GM23338 (cell line): ENCODE data around the gene TBCB. TPM values are rescaled to one million over a fixed set of nuclear protein-coding genes. Genes with fewer than 3 reads are reported as not detected.

Source experiments
- ATAC-seq: fragments of 200-7000 bp; cut with Tn5 transposase; 3 replicates; pipeline ENCODE4 v1.9.1; 2020
- DNase-seq: peaks from one replicate; pipeline ENCODE4 v3.0.0-alpha.2; 2015; ENCODE audit warnings: low spot score
- H2AFZ ChIP-seq: fragments of 200-600 bp; sonication (generic); 2 replicates; pipeline ENCODE4 v1.8.0; 2016; ENCODE audit warnings: antibody characterized with exemption, mild to moderate bottlenecking, moderate library complexity
- H3F3A ChIP-seq: fragments of 200-600 bp; sonication (generic); replicated peaks from 2 replicates; pipeline ENCODE4 v1.8.0; 2017; ENCODE audit warnings: antibody characterized with exemption, mixed run types, low read depth
- H3K27ac ChIP-seq: fragments of 200-600 bp; sonication (generic); 2 replicates; pipeline ENCODE4 v1.6.1; 2016; ENCODE audit warnings: low read depth
- H3K27me3 ChIP-seq: fragments of 200-600 bp; sonication (generic); 2 replicates; pipeline ENCODE4 v1.8.0; 2016; ENCODE audit warnings: mild to moderate bottlenecking, mixed run types, moderate library complexity; ENCODE audit not compliant: insufficient read depth
- H3K36me3 ChIP-seq: fragments of 200-600 bp; sonication (generic); 2 replicates; pipeline ENCODE4 v1.8.0; 2016; ENCODE audit warnings: mild to moderate bottlenecking; ENCODE audit not compliant: insufficient read depth
- H3K4me1 ChIP-seq: fragments of 200-600 bp; sonication (generic); 2 replicates; pipeline ENCODE4 v1.8.0; 2016; ENCODE audit warnings: mild to moderate bottlenecking, moderate library complexity; ENCODE audit not compliant: insufficient read depth
- H3K4me2 ChIP-seq: fragments of 200-600 bp; sonication (generic); 2 replicates; pipeline ENCODE4 v1.7.1; 2017; ENCODE audit warnings: mixed run types
- H3K4me3 ChIP-seq: fragments of 200-600 bp; sonication (generic); 2 replicates; pipeline ENCODE4 v1.6.1; 2016; ENCODE audit warnings: mixed run types
- H3K79me2 ChIP-seq: fragments of 200-600 bp; sonication (generic); replicated peaks from 2 replicates; pipeline ENCODE4 v1.8.0; 2017; ENCODE audit warnings: mild to moderate bottlenecking; ENCODE audit not compliant: insufficient read depth
- H3K9me2 ChIP-seq: fragments of 200-600 bp; sonication (generic); 2 replicates; pipeline ENCODE4 v1.8.0; 2017; ENCODE audit not compliant: insufficient read depth
- H4K20me1 ChIP-seq: fragments of 200-600 bp; sonication (generic); replicated peaks from 2 replicates; pipeline ENCODE4 v1.8.0; 2017; ENCODE audit warnings: mild to moderate bottlenecking; ENCODE audit not compliant: insufficient read depth
- H3K27ac Mint-ChIP-seq: 2 replicates; pipeline ENCODE4 v1.8.0; 2020; ENCODE audit warnings: inconsistent platforms, mild to moderate bottlenecking, moderate library complexity, mixed read lengths
- H3K27me3 Mint-ChIP-seq: 3 replicates; pipeline ENCODE4 v1.8.0; 2022; ENCODE audit warnings: low read depth, mild to moderate bottlenecking, moderate library complexity, mixed read lengths, inconsistent platforms; ENCODE audit not compliant: insufficient read depth, poor library complexity
- H3K36me3 Mint-ChIP-seq: 3 replicates; pipeline ENCODE4 v1.8.0; 2021; ENCODE audit warnings: low read depth, mild to moderate bottlenecking, inconsistent platforms, moderate library complexity, mixed read lengths
- H3K4me1 Mint-ChIP-seq: 3 replicates; pipeline ENCODE4 v1.8.0; 2020; ENCODE audit warnings: mild to moderate bottlenecking, inconsistent platforms, mixed read lengths
- H3K4me3 Mint-ChIP-seq: 3 replicates; pipeline ENCODE4 v1.8.0; 2021; ENCODE audit warnings: moderate library complexity, mild to moderate bottlenecking, inconsistent platforms, mixed read lengths
- H3K9me3 Mint-ChIP-seq: 3 replicates; pipeline ENCODE4 v1.8.0; 2020; ENCODE audit warnings: moderate library complexity, mild to moderate bottlenecking, inconsistent platforms, mixed read lengths
- POLR2AphosphoS5 ChIP-seq: IDR thresholded peaks from 2 replicates; pipeline ENCODE4 v1.6.1; 2016; ENCODE audit warnings: antibody characterized with exemption, low read depth
- ZNF114 ChIP-seq: fragments of 250-450 bp; sonication (Bioruptor Pico); IDR thresholded peaks from 2 replicates; pipeline ENCODE4 v1.5.0; 2020; ENCODE audit warnings: mild to moderate bottlenecking, moderate library complexity
- polyA plus RNA-seq: library from polyadenylated mRNA; unstranded; fragments of >200 nt; fragmentation: Nextera tagmentation; extraction: Ambion mirVana; gene quantifications from 2 replicates; pipeline ENCODE4 v1.2.1, GENCODE V29; 2016
- total RNA-seq: library from RNA; depleted of rRNA; stranded (reverse); fragments of >200 nt; shearing (Covaris generic); gene quantifications from 2 replicates; pipeline ENCODE4 v1.2.3, GENCODE V29; 2014
- TF ChIP-seq, protein P1 (sequence below): IDR thresholded peaks from one replicate; pipeline ENCODE4 v1.6.1; 2018; ENCODE audit warnings: antibody characterized with exemption; ENCODE audit not compliant: unreplicated experiment
- TF ChIP-seq, protein P2 (sequence below): fragments of 250-450 bp; sonication (Bioruptor Pico); IDR thresholded peaks from 2 replicates; pipeline ENCODE4 v1.5.0; 2020; ENCODE audit warnings: mild to moderate bottlenecking, moderate library complexity

TBCB gene
- total and polyA plus RNA-seq, 2 experiments from 2014 or later, result 275 to 290 TPM

DNA sequence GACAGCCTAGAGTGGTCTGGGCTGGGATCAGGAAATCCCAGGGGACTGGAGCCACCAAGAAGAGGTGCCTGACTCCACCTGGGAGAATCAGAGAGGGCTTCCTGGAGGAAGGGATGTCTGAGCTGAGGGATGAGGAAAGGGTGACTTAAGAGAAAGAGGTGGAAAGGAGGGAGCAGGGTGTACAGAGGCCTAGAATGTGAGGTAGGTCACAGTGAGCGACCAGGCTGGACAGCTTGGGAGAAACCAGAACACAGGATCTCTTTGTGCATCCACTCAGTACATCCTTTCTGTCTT is 1.0 kb downstream of the TBCB start (continued):
- TF ChIP-seq POLR2AphosphoS5, result no peak

DNA sequence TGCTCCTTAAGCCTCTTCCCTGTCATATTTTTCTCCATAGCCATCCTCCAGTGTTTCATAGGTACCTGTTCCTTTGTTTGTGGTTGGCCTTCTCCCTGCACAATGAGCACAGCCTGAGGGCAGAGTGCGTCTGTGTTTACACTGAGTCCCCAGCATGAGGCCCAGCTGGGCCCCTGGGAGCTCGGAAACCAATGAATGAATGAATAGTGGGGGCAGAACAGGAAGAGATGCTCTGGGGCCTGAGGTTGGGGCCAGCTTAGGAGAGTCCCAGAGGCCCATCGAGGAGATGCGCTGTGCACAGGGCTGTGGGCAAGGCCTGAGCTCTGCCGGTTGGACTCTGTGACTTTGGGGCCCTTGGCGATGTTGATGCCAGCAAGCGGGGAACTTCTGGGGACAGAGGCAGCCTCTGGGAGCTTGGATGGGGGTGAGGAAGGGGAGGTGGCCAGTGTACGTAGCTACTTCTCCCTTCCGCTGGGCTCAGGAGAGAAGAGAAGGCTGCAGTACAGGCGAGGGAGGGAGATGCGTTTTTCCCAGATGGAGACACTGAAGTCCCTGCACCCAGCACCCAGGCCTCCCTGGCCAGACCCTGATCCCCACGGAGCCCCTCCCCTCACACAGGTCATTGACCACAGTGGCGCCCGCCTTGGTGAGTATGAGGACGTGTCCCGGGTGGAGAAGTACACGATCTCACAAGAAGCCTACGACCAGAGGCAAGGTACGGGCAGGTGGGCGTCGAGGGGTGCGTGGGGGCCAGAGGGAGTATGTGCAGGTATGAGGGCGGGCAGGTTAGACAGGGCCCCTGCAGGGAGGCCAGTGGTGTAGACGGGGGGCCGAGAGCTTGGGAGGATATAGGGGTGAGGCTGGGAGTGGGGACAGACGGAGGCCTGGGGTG is 5.1 kb downstream of the TBCB start:
- Mint-ChIP-seq H3K4me1 (peaks cover 15% of the 10 kb centered on the region), H3K27ac (peak overlapping the region; percentile 68), H3K36me3 (peaks cover 61% of the 10 kb centered on the region), H3K27me3 (peaks cover 7% of the 10 kb centered on the region), H3K9me3 (no peaks in the 10 kb centered on the region; the same call in 2 of the 3 replicates), H3K4me3 (peak overlapping the region; percentile 20; the same call in 1 of the 3 replicates)
- ATAC-seq (no peak), DNase-seq (no peak)
- Histone ChIP-seq H3K79me2 (peaks cover 13% of the 10 kb centered on the region), H3K27ac (peak overlapping the region; percentile 45; the same call in 1 of the 2 replicates), H3F3A (peaks cover 16% of the 10 kb centered on the region), H3K9me2 (no peaks in the 10 kb centered on the region), H3K4me2 (no peak overlapping the region), H3K4me1 (peaks cover 8% of the 10 kb centered on the region; the same call in 1 of the 2 replicates), H3K27me3 (no peaks in the 10 kb centered on the region), H2AFZ (no peak overlapping the region), H3K4me3 (no peak overlapping the region), H4K20me1 (0 out of 2 replicates have a peak, but pooled peaks cover 4% of the 10 kb centered on the region), H3K36me3 (no peaks in the 10 kb centered on the region; the same call in 1 of the 2 replicates)
- TF ChIP-seq, protein P1, sequence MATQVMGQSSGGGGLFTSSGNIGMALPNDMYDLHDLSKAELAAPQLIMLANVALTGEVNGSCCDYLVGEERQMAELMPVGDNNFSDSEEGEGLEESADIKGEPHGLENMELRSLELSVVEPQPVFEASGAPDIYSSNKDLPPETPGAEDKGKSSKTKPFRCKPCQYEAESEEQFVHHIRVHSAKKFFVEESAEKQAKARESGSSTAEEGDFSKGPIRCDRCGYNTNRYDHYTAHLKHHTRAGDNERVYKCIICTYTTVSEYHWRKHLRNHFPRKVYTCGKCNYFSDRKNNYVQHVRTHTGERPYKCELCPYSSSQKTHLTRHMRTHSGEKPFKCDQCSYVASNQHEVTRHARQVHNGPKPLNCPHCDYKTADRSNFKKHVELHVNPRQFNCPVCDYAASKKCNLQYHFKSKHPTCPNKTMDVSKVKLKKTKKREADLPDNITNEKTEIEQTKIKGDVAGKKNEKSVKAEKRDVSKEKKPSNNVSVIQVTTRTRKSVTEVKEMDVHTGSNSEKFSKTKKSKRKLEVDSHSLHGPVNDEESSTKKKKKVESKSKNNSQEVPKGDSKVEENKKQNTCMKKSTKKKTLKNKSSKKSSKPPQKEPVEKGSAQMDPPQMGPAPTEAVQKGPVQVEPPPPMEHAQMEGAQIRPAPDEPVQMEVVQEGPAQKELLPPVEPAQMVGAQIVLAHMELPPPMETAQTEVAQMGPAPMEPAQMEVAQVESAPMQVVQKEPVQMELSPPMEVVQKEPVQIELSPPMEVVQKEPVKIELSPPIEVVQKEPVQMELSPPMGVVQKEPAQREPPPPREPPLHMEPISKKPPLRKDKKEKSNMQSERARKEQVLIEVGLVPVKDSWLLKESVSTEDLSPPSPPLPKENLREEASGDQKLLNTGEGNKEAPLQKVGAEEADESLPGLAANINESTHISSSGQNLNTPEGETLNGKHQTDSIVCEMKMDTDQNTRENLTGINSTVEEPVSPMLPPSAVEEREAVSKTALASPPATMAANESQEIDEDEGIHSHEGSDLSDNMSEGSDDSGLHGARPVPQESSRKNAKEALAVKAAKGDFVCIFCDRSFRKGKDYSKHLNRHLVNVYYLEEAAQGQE, result no peak
- no peak for TF ChIP-seq ZNF114 (CRISPR knock-in tag)
- TF ChIP-seq, protein P2, sequence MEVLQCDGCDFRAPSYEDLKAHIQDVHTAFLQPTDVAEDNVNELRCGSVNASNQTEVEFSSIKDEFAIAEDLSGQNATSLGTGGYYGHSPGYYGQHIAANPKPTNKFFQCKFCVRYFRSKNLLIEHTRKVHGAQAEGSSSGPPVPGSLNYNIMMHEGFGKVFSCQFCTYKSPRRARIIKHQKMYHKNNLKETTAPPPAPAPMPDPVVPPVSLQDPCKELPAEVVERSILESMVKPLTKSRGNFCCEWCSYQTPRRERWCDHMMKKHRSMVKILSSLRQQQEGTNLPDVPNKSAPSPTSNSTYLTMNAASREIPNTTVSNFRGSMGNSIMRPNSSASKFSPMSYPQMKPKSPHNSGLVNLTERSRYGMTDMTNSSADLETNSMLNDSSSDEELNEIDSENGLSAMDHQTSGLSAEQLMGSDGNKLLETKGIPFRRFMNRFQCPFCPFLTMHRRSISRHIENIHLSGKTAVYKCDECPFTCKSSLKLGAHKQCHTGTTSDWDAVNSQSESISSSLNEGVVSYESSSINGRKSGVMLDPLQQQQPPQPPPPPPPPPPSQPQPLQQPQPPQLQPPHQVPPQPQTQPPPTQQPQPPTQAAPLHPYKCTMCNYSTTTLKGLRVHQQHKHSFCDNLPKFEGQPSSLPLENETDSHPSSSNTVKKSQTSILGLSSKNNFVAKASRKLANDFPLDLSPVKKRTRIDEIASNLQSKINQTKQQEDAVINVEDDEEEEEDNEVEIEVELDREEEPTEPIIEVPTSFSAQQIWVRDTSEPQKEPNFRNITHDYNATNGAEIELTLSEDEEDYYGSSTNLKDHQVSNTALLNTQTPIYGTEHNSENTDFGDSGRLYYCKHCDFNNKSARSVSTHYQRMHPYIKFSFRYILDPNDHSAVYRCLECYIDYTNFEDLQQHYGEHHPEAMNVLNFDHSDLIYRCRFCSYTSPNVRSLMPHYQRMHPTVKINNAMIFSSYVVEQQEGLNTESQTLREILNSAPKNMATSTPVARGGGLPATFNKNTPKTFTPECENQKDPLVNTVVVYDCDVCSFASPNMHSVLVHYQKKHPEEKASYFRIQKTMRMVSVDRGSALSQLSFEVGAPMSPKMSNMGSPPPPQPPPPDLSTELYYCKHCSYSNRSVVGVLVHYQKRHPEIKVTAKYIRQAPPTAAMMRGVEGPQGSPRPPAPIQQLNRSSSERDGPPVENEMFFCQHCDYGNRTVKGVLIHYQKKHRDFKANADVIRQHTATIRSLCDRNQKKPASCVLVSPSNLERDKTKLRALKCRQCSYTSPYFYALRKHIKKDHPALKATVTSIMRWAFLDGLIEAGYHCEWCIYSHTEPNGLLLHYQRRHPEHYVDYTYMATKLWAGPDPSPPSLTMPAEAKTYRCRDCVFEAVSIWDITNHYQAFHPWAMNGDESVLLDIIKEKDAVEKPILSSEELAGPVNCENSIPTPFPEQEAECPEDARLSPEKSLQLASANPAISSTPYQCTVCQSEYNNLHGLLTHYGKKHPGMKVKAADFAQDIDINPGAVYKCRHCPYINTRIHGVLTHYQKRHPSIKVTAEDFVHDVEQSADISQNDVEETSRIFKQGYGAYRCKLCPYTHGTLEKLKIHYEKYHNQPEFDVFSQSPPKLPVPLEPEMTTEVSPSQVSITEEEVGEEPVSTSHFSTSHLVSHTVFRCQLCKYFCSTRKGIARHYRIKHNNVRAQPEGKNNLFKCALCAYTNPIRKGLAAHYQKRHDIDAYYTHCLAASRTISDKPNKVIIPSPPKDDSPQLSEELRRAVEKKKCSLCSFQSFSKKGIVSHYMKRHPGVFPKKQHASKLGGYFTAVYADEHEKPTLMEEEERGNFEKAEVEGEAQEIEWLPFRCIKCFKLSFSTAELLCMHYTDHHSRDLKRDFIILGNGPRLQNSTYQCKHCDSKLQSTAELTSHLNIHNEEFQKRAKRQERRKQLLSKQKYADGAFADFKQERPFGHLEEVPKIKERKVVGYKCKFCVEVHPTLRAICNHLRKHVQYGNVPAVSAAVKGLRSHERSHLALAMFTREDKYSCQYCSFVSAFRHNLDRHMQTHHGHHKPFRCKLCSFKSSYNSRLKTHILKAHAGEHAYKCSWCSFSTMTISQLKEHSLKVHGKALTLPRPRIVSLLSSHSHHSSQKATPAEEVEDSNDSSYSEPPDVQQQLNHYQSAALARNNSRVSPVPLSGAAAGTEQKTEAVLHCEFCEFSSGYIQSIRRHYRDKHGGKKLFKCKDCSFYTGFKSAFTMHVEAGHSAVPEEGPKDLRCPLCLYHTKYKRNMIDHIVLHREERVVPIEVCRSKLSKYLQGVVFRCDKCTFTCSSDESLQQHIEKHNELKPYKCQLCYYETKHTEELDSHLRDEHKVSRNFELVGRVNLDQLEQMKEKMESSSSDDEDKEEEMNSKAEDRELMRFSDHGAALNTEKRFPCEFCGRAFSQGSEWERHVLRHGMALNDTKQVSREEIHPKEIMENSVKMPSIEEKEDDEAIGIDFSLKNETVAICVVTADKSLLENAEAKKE (CRISPR knock-in tag), result no peak
- no peak for TF ChIP-seq POLR2AphosphoS5
